HG03175 (cell line): Measurements from ENCODE around the gene NUCKS1.
"Not testable (repeated sequence)": the region's sequence is repeated elsewhere in the genome, so short reads cannot be mapped to it uniquely, and the experiment has no call there.

ENCODE experiments used
- ATAC-seq: cut with Tn5 transposase; IDR thresholded peaks from one replicate; pipeline ENCODE4 v1.9.1; 2021; ENCODE audit warnings: mild to moderate bottlenecking, moderate library complexity; ENCODE audit not compliant: unreplicated experiment

NUCKS1 gene

DNA sequence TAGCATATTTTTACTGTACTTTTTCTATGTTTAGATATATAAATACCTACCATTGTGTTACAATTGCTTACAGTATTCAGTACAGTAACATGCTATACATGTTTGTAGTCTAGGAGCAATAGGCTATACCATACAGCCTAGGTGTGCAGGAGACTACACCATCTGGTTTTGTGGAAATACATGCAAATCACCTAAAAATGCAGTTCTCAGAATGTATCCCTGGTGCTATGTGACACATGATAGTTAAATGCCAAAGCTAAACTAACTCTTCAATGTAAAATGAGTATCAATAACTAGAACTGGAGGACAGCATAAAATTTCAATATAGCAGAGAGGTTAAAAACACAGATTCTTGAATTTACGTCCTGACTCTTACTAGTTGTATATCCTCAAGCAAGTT, 14.8 kb downstream of the NUCKS1 start:
- ATAC-seq: no peak

DNA sequence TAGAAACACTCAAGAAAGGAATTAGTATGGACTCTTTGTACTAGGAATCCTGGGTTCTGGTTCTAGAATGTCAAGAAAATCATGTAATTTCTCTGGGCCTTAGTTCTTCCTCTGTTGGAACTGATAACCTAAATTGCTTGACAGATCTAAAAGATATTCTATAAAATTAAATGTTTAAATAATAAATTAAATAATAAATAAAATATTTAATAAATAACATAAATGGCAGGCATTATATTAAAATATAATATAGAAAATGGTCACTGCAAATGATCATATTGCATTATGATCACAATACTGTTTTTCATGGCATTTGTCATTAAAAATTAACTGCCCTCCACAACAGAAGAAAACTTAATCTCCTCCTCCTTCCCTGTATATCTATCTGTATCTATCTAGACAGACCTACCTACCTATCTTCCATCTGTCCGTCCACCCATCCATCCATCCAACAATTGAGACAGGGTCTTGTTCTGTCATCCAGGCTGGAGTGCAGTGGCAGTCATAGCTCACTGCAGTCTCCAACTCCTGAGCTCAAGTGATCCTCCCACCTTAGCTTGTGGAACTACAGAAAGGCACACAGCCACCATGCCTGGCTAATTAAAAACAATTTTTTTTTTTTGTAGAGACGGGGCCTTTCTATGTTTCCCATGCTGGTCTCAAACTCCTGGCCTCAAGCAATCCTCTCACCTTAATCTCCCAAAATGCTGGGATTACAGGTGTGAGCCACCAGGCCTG, 16.4 kb downstream of the NUCKS1 start:
- no peak for ATAC-seq

DNA sequence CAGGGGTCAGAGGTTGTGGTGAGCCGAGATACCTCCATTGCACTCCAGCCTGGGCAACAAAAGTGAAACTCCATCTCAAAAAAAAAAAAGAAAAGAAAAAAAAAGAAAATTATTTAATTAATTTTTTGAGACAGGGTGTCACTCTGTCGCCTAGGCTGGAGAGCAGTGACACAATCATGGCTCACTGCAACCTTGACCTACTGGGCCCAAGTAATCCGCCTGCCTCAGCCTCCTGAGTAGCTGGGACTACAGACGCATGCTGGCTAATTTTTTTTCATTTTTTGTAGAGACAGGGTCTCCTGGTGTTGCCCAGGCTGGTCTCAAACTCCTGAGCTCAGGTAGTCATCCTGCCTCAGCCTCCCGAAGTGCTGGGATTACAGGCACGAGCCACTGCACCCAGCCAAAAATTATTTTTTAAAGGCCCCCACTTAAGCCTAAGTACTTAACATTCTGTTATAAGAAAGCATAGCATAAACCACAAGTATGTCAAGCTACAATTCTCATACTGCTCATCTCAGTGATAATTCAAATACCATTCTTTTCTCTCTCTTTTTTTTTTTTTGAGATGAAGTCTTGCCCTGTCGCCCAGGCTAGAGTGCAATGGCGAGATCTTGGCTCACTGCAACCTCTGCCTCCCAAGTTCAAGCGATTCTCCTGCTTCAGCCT, 19.9 kb downstream of the NUCKS1 start:
- ATAC-seq: no peak

DNA sequence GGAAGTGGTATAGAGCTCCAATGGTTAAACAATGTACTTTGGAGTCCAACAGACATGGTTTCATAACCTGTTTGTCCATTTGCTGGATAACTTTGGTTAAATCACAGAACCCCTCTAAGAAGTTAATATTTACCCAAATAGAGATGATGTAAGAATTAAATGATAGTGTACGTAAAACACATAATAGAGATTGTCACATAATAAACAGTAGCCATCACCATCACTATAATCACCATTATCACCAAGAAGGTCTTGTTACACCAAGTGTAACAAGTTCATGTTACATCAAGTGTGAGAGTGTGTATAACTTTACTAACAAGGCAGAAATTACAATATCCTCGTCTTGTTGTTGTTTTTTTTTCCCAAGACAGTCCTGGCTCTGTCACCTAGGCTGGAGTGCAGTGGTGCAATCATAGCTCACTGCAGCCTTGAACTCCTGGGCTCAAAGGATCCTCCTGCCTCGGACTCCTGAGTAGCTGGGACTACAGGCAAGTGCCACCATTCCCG, 23.3 kb downstream of the NUCKS1 start:
- no peak for ATAC-seq

DNA sequence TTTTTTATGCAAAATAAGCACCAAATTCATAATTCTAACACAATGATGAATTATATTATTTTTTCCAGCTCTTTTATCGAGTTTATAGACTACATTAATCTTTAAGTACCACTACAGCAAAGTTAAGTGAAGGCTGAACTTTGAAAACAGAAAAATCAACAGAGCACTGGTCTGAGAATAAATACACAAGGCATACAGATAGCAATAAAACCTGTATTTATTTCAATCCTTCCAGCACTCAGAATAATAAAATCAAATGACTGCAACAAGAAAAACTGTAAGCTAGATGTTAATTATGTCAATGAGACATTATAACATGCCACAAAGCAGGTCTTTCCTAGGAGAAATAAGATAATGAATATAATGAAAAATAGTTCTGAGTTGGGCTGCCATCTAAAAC, 24.5 kb downstream of the NUCKS1 start:
- ATAC-seq: no peak

DNA sequence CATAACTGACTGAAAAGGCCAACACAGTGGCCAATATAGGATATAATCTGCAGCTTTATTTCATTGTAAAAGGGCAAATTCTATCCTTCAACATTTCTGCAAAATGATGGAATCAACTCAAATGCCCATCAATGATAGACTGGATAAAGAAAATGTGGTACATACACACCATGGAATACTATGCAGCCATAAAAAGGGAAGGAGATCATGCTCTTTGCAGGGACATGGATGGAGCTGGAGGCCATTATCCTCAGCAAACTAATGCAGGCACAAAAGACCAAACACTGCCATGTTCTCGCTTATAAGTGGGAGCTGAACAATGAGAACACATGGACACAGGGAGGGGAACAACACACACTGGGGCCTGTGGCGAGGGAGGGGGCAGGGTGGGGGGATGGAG, 29.2 kb downstream of the NUCKS1 start:
- not testable (repeated sequence) for ATAC-seq

DNA sequence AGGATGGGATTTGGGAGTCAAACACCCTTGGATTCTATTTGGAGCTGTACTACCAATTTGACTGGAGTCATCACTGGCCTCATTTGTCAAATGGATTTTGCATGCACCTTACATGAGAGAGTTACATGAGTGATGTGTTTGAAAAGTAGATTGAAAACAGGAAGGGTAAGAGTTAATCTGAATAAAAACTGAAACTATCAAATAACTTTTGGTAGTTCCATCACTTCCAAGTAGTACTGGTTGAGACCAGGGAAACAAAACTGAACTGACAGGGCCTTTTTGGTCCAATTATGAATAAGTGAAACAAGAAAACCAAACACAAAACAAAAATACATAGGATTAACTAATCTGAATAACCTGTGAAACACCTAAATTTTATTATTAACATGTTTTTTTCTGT, 30.2 kb downstream of the NUCKS1 start:
- ATAC-seq: no peak

DNA sequence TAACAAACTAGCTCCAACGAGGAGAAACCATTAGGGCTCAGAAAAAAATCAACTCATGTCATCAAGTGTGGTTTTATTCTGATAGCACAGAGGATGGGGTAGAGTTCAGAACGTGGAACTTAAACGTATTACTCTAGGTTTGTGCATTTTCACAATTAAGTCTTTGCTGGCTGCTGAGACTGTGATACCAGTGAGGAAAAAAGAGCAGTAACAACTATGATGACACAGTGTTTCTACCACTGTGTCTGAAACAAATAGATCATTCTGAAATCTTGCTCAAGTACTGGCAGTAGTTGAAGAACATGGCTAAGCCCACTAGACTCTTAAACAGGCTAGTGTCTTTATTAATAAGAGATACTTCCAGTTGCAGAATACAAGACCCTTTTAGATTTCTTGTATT, 31.0 kb downstream of the NUCKS1 start:
- ATAC-seq: no peak

DNA sequence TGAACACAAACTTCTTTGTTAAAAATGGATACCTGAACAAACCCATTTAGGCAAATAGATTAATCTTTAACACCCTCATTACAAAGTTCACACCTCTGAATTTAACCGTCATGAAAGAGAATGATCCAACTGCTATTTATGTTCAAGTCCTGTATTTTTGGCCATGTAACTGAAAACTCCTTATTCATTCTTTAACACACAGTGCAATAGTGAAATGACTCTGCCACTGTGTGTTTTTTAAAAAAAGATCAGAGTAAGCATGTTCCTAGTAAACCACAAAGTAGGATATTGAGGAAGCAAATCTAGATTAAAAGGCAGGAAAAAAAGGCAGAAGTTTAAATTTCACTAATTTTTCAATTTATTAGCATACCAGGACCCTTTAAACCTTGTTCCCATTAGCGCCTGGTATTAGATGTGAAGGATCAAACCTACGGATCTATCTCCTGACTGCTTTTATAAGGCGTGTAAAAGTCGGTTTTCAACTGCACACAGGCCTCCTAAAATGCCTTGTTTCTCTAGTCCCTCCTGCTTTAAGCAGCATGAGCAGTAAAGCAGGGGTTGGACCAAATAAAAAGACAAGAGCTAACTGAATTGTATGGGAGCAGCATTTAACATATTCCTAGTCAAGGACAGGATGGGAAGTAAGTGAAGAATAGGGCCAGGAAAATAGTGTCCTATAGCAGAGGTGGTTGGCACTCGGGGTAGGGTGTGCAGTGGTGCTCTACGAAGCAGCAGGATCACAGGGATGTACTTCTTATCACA, 33.4 kb downstream of the NUCKS1 start:
- no peak for ATAC-seq

DNA sequence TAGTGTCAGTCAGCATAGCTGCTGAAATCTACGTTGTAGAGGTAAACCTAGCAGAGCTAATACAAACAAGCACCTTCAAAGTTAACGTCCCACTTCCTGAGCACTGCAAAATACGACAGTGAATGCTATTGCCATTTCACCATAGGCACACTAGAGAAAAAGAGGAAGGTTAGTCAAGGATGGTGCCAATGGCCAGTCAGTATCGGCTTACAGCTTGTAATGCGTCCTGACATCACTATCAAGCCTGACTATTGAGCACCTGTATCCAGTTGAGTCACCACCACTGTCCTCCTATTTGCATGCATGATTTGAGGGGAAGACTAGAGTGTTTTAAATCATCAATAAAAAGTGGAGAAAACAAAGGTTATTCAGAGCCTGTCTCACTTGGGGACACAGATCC, 34.4 kb downstream of the NUCKS1 start:
- no peak for ATAC-seq

DNA sequence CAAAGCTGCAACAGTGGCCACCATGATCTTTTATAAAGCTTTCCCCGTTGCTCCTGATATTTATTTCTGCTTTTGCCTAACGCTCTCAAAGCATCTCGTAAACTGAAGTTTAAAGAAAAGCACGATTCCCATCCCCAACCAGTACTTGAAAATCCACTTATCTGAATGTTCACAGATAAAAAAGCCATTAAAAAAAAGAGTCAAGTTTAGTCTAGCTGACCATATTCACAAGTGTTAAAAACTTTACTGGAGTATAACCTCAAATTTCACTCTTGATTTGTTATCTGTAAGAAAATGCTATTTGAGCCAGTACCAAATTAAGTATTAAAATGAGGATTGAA, 35.1 kb downstream of the NUCKS1 start:
- ATAC-seq: no peak

DNA sequence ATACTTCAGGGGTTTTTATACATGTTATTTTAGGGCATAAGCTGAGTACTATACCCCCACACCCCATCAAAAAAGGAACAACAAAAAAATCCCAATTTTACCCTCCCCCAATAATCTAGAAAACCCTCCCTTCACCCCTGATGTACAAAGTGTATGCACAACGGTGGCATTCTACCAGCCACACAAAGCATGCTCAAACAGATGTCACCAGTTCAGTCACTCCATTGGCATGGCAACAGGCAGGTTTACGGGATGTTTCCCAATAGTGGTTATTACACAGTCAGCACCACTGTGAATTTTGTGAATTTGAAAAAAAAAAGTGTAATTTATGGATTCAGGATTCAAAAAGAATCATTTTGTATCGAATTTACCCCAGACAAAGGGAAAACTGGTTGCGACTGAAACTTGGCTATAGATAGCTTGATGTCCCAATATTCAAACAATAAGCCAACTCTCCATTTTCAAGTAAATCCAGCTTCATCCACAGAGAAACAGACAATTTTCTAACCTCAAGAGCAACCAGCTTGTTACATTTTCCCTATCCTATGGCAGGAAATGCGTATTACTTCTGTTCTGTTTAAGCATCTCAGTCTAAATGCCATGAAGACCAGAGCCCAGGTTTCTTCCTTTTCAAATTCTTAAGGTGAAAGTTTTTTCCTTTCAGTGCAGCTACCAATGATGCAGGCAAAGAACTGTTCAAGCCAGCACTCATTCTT, 35.6 kb downstream of the NUCKS1 start:
- ATAC-seq: no peak

DNA sequence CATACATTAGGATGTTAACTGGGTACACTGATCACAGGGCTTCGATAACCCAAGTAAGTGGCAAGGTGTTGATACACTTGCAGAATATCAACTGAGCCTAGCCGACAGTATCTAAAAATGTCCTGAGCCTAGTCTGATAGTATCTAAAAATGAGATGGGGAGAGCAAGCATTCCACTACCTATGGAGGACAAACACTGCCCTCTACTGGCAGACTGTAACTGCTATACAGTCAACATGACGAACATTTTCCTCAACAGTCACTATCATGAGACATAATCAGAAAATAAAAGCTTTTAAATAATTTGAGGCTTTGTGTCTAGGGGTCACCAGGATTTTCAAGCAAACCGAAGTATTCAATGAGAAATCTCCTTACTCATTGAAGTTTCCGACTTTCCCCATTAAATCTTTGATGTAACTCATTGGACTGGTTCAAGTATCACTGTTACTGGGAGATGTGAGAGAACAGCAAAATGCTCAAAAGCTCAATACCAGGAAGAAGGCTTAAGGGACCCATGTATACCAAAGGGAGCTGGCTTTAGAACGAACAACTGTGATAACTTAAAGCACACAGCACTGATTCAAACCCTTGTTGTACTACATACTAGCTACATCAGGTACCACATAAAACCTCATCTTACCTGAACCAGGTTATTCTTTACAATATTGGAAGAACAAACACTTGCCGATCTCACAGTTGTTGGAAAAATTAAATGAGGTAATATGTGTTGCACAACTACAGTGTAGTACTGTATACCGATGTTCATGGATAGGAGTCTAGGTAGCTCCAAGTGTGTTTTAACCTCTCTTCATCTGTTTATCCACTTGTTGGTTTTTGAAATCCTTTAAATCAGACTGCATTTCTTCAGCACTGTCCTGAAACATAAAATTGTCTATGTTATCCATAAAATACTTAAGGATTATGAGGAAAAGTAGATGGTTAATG, 38.6 kb downstream of the NUCKS1 start:
- ATAC-seq: no peak

DNA sequence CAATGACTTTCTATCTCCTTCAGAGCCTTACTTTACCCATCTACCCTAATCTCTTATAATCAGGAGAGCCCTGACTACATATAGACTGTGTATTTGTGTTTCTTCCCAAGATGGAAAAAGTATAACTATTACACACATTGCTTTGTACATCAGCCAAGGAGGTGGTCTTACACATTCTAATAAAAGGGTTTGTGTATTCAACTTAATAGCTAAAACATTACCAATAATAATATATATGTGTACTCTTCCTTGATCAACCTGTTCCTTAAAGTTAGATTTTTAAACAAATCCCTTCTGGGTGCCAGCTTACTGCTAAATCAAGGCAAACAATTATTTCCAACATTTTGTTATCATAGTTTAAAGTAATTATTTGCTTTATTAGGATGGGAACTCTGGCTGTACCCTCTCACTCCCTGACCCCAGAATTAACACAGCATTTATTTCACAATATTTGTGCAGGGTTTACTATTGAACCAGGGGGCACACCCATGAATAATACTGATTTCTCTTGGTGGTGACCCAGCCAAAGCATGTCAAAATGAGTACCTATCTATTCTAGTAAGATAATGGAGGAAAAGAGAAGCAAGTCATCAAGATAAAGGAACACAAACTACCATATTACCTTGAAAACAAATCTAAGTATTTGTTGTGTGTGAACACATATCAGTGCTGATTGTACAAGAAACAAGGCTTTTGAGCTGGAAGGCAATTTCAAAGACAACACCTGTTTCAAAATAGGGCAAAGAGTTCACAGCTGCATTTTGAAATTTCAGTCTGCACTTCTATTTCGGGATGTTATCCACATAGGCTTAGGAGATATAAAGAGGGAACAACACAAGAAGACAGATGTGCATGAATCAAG, 39.5 kb downstream of the NUCKS1 start:
- ATAC-seq: no peak

DNA sequence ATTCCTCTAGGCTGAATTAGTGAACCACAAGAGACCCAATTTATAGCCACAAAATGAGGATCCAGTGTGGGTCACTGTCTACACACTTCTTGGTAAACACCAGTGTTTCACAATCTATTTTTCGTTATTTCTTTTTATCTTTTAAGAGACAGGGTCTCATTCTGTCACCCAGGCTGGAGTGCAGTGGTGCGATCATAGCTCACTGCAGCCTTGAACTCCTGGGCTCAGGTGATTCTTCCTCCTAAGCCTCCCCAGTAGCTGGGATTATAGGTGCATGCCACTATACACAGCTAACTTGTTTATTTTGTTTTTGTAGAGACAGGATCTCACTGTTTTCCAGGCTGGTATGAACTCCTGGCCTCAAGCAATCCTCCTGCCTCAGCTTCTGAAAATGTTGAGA, 40.3 kb downstream of the NUCKS1 start:
- no peak for ATAC-seq

DNA sequence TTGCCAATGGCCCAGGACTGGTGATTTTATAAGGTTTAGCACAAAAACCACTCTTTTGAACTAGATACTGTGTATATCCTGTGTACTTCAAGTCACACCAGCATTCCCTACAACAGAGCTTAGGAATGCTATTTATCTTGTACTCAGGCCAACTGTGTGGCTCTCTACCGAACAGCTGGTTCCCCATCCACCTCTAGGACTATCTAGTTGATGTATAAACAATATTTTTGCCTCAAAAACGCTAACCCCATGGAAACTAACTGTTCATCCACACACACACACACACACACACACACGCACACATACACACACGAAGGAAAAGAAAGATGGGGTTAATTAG, 41.0 kb downstream of the NUCKS1 start:
- ATAC-seq: no peak

DNA sequence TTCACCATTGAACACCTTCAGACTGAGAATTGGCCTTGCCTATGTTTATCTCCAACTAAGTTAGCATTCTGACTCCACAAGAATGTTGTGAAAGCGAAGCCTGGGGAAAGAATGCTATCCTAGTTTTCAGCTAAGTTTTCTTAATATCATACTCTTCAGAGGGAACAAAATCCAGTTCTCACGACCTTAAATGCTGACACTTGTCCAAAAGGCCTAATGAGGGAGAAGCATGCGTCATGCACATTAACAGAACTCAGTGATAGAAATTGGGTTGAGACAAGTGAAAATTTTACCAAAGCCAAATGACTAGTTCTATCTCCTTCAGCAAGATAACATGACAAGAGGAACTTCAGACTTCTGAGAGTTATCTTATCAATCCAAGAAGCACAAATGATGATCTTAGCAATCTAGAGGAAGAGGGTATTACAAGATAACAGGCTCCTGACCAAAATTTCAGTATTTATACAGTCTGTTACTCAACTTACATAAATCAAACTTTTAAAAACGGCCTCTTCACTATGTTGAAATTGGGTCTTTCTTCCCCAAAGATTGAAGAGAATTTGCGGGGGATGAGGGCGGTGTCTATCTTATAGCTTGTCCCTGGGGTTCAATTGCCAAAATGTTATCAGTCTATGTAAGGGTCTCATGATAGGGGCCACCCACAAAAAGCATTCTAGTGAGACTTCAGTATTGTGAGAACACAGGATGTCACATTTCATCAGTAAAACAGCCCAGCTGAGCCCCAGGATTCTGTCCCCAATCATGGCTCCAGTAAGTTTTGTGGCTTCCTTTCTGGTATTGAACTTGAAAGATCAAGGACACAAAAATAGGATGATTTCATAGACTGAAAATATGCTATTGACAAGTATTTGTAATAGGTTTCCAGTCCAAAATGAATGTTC, 43.1 kb downstream of the NUCKS1 start:
- ATAC-seq: no peak

DNA sequence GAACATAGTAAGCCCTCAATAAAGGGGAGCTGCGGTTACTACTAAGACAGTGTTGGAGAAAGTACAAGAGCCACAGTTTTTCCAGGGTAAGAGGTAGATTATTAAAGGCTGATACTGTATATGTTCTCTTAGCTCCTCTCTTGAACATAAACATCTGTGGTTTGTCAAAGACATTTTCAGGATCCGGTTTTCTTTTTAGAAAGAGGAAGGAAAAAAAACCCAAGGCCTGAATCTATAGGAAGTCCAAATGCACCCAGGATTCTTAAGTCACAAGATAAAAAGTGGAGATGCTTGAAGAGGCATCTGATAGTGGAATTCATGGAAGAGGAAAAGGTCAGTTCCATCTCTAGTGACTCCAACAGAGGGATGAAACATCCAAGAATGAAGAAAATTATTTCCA, 45.1 kb downstream of the NUCKS1 start:
- no peak for ATAC-seq
